ENCODE results near the gene SLC51A.

The SLC51A gene

GRCh38 chr3:196219194-196219969 lies 3.0 kb downstream of the SLC51A start:
- POLR2A ChIA-PET, result interaction anchor here (1.2 kb wide), 1 partner anchor 141 kb away, joined by 3 read pairs; no protein-coding TSS in a partner anchor

GRCh38 chr3:196219970-196220311 lies 3.6 kb downstream of the SLC51A start:
- no peak for TF ChIP-seq CTCF (IDR thresholded peaks at IDR 0.05; ENCODE audit: insufficient read depth, low read length, missing control alignments)
- DNase-seq (ENCODE audit: low read depth, low spot score), result no peak
- no peak overlapping the region for H3K4me3 ChIP-seq (ENCODE audit: low read depth, low read length)
- POLR2A ChIA-PET, result no interaction called here
- CTCF ChIA-PET, result interaction anchor here (1.2 to 2.1 kb wide), 3 partner anchors 9 to 302 kb away, joined by 3 to 6 read pairs (median 3); no protein-coding TSS in a partner anchor

More at GRCh38 chr3:196219194-196219969, 3.0 kb downstream of the SLC51A start:
- DNase-seq (ENCODE audit: low read depth, low spot score), result peak; percentile 62
- CTCF ChIA-PET, result interaction anchor here (1.2 to 2.1 kb wide), 5 partner anchors 9 to 302 kb away, joined by 3 to 6 read pairs (median 3); no protein-coding TSS in a partner anchor
- no peak for TF ChIP-seq CTCF (IDR thresholded peaks at IDR 0.05; ENCODE audit: insufficient read depth, low read length, missing control alignments)
- H3K4me3 ChIP-seq (ENCODE audit: low read depth, low read length), result peak overlapping the region; percentile 39

- DNase-seq (ENCODE audit: low read depth, low spot score), result no peak
Measured at GRCh38 chr3:196220587-196220986, 4.3 kb downstream of the SLC51A start.

GRCh38 chr3:196220991-196221390 lies 4.7 kb downstream of the SLC51A start:
- ChIA-PET POLR2A (no interaction called here), CTCF (interaction anchor here (1.2 to 2.1 kb wide), 2 partner anchors 8 to 148 kb away, joined by 5 to 6 read pairs; no protein-coding TSS in a partner anchor)
- H3K4me3 ChIP-seq (ENCODE audit: low read depth, low read length), result no peak overlapping the region
- no peak for DNase-seq (ENCODE audit: low read depth, low spot score)
- no peak for TF ChIP-seq CTCF (IDR thresholded peaks at IDR 0.05; ENCODE audit: insufficient read depth, low read length, missing control alignments)

More at GRCh38 chr3:196220587-196220986, 4.3 kb downstream of the SLC51A start:
- POLR2A ChIA-PET, result no interaction called here
- no peak overlapping the region for H3K4me3 ChIP-seq (ENCODE audit: low read depth, low read length)
- no peak for TF ChIP-seq CTCF (IDR thresholded peaks at IDR 0.05; ENCODE audit: insufficient read depth, low read length, missing control alignments)
- CTCF ChIA-PET, result interaction anchor here (1.2 to 2.1 kb wide), 2 partner anchors 8 to 147 kb away, joined by 5 to 6 read pairs; no protein-coding TSS in a partner anchor

- DNase-seq (ENCODE audit: low read depth, low spot score), result no peak
- ChIA-PET POLR2A (no interaction called here), CTCF (interaction anchor here (1.0 kb wide), 1 partner anchor 151 kb away, joined by 4 read pairs; no protein-coding TSS in a partner anchor)
- H3K4me3 ChIP-seq (ENCODE audit: low read depth, low read length), result no peak overlapping the region
- TF ChIP-seq CTCF (IDR thresholded peaks at IDR 0.05; ENCODE audit: insufficient read depth, low read length, missing control alignments), result no peak
Measured at GRCh38 chr3:196222876-196223595, 6.7 kb downstream of the SLC51A start.

- H3K4me3 ChIP-seq (ENCODE audit: low read depth, low read length), result no peak overlapping the region
- no peak for TF ChIP-seq CTCF (IDR thresholded peaks at IDR 0.05; ENCODE audit: insufficient read depth, low read length, missing control alignments)
- ChIA-PET POLR2A (no interaction called here), CTCF (interaction anchor here (0.8 to 1.1 kb wide), 2 partner anchors 30 to 152 kb away, joined by 3 read pairs; no protein-coding TSS in a partner anchor)
- no peak for DNase-seq (ENCODE audit: low read depth, low spot score)
Measured at GRCh38 chr3:196225086-196225485, 8.8 kb downstream of the SLC51A start.

Measured in AG04449 (cell line).